LNCaP clone FGC (cell line): ENCODE results near the gene YOD1.

Experiments used
- DNase-seq: peaks from one replicate; pipeline ENCODE4 v3.0.0-alpha.2; 2011; ENCODE audit warnings: low read depth
- H3K4me3 ChIP-seq: 2 replicates; pipeline ENCODE4 v1.5.1; 2011; ENCODE audit warnings: mild to moderate bottlenecking, low read depth, low read length, control low read depth
- TF ChIP-seq, protein P1 (sequence below): IDR thresholded peaks from 2 replicates; pipeline ENCODE4 v1.5.1; 2012; ENCODE audit warnings: mild to moderate bottlenecking; ENCODE audit not compliant: control insufficient read depth, insufficient read depth; ENCODE audit errors: extremely low read depth

YOD1 gene

DNA sequence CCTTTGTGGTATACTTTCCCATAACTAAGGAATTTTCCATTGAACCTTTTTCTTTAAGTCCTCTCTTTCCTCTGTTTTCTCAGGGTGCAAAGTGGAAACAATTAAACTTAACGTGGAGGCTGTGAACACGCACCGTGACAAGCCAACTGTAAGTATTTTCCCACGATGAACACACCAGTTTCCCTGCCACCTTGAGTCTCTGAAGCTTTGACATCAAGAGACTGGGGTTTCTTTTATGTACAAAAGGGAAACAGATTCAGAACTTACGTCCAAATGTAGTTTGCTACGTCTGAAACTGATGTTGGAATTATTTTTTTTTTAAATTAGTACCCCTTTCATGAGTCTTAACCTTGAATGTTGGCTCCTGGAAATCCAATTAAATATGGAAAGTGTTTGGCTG is 20.4 kb upstream of the YOD1 start:
- H3K4me3 ChIP-seq: no peak overlapping the region
- DNase-seq: no peak
- TF ChIP-seq, protein P1, sequence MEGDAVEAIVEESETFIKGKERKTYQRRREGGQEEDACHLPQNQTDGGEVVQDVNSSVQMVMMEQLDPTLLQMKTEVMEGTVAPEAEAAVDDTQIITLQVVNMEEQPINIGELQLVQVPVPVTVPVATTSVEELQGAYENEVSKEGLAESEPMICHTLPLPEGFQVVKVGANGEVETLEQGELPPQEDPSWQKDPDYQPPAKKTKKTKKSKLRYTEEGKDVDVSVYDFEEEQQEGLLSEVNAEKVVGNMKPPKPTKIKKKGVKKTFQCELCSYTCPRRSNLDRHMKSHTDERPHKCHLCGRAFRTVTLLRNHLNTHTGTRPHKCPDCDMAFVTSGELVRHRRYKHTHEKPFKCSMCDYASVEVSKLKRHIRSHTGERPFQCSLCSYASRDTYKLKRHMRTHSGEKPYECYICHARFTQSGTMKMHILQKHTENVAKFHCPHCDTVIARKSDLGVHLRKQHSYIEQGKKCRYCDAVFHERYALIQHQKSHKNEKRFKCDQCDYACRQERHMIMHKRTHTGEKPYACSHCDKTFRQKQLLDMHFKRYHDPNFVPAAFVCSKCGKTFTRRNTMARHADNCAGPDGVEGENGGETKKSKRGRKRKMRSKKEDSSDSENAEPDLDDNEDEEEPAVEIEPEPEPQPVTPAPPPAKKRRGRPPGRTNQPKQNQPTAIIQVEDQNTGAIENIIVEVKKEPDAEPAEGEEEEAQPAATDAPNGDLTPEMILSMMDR: no peak

DNA sequence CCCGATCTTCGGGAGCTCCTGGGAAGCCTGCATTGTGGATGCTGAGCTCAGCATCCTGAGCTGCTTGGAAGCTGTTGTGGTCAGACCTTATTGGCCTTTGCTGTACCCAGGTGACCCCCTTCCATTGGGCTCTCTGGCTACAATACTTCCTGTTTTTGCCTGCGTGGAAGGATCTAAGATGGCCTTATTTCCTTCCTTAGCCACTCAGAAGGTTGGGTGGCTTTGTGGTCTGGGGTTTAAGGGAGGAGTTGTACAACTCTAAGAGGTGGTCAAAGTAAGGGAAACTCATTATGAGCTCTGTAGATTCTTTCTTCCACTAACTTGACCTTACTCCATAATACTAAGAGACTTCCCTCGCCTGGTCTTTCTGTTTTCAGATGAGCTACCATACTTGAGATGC is 19.8 kb upstream of the YOD1 start:
- TF ChIP-seq, protein P1: no peak
- no peak for DNase-seq
- H3K4me3 ChIP-seq: no peak overlapping the region

DNA sequence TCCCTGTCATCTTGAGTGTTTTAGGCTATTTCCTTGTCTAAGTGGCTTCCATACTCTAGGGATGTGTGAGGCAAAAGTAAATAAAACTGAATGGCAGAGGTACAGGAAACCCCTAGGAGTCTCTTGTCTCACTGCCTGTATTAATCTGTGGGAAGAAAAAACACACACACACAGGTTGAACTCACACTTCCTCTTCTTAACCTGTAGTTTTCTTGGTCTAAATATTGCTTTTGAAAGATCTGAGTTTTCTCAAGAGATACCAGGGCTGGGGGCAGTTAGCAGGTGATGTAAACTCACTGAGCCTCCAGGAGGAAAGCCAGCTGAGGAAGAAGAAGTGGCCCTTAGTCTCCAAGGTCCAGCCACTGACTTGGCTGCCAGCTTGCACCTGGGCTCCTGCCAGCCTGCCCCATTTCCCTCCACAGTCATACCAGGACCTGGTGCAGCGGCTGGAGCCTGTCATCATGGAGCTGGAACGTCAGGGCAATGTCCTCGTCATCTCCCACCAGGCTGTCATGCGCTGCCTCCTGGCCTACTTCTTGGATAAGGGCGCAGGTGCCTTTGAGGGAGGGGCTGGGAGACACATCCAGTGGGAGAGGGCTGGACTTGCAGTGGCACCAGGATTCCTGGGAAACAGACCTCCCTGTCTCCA is 19.0 kb upstream of the YOD1 start:
- DNase-seq: no peak
- no peak overlapping the region for H3K4me3 ChIP-seq
- TF ChIP-seq, protein P1: no peak

DNA sequence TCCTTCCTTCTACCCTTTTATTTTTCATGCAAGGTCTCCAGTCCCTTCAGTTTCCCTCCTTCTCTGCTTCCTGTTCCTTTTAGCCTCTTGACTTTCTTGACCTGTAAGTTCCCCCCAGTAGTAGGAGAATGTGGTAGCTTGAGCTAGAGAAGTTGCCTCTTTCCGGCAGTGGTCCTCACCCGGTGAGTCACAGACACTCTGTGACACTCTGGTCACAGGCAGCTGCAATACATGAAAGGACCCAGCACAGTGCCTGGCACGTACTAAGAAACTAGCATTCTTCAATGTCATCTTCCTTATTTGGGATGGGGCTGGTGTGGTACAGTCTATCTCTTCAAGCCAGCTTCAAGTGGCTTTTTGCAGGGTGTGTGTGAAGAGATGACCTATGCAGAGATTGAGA is 18.1 kb upstream of the YOD1 start:
- TF ChIP-seq, protein P1: no peak
- no peak for DNase-seq
- no peak overlapping the region for H3K4me3 ChIP-seq

DNA sequence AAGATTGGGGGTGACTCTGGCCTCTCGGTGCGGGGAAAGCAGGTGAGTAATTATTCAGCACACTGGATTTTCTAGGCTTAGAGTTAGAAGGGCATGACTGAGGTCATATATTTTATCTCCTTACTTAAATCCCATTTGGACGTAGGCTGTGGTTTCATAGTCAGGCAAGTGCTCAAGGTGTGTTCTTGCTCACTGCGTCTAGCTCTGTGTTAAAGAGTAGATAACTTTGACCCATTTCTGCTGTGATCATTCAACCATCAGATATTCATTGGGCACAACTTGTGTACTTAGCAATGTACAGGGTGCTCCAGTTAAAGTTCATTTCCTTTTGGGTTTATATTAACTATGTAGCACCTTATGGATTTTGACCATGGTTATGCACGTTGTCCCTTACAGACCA is 16.7 kb upstream of the YOD1 start:
- TF ChIP-seq, protein P1: no peak
- H3K4me3 ChIP-seq: no peak overlapping the region
- no peak for DNase-seq

DNA sequence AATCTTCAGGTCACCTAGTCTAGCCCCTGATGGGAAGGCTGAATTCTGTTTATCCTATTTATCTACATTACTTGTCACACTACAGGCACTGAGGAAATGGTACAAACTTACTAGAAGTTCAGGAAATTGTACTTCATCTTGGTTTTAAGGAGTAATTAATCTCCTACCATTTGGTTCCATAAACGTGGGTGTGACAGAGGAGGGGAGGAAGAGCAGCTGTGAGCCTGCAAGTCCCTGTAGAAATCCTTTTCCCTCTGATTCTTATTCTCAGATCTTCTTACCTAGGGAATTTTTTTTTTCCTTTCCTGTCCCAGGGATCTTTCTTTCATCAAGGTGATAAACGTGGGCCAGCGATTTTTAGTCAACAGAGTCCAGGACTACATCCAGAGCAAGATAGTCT is 16.2 kb upstream of the YOD1 start:
- TF ChIP-seq, protein P1: no peak
- no peak for DNase-seq
- H3K4me3 ChIP-seq: no peak overlapping the region

DNA sequence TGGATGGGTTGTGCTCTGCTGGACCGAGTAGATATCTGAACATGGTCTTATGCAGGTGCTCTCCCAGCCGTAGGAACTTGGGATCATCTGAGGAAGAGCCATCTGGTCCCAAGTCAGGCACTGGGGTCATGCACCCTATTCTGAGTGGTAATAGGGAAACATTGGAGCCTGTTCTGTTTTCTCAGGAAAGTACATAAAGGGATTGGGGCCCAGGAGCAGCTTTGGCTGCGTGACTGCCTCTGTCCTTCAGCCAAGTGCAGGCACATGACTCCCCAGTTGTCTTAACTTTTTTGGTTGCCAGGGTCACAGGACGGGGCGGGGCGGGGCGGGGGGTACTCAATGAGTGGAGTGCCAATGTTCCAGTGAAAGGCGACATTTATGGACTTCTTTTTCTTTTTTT is 13.6 kb upstream of the YOD1 start:
- no peak for DNase-seq
- TF ChIP-seq, protein P1: no peak
- no peak overlapping the region for H3K4me3 ChIP-seq
